ENCODE measurements around the gene SINHCAF. TPM values are rescaled to one million over a fixed set of nuclear protein-coding genes. Genes with fewer than 3 reads are reported as not detected.

SINHCAF gene
- total RNA-seq, 3 donors from 2014 or later = 11.8 to 76.5 (median 54.7) TPM

DNA sequence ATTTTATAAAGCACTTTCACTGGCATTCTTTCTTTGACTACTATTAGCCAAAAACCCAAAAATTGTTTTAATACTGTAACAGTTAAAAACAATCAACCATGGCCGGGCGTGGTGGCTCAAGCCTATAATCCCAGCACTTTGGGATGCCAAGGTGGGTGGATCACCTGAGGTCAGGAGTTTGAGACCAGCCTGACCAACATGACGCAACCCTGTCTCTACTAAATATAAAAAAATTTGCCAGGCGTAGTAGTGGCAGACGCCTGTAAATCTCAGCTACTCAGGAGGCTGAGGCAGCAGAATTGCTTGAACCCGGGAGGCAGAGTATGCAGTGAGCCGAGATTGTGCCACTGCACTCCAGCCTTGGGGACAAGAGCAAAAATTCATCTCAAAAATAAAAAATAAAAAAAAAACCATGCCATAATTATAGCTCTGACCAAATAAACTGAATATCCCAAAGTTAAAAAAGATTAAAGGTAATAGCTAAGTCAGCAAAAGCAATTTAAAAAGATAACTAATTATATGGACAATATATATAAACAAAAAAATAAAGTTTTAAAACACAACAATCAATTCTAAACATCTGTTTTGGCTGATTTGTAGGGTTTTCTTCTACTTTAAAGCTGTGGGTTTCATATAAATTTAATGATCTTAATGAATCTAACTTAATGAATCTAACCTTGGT lies 10.0 kb downstream of the SINHCAF start:
- no peaks in the 10 kb centered on the region for H3K9me3 ChIP-seq
- no peak overlapping the region for H3K4me3 ChIP-seq
- H3K4me1 ChIP-seq = peaks cover 0 to 3% of the 10 kb centered on the region in 2 donors
- intact Hi-C loops (cut with DNase I; ENCODE audit: low total_unique reads) = no loop called here
- TF ChIP-seq POLR2AphosphoS5 (IDR thresholded peaks at IDR 0.05) = no peak
- TF ChIP-seq, protein P1, sequence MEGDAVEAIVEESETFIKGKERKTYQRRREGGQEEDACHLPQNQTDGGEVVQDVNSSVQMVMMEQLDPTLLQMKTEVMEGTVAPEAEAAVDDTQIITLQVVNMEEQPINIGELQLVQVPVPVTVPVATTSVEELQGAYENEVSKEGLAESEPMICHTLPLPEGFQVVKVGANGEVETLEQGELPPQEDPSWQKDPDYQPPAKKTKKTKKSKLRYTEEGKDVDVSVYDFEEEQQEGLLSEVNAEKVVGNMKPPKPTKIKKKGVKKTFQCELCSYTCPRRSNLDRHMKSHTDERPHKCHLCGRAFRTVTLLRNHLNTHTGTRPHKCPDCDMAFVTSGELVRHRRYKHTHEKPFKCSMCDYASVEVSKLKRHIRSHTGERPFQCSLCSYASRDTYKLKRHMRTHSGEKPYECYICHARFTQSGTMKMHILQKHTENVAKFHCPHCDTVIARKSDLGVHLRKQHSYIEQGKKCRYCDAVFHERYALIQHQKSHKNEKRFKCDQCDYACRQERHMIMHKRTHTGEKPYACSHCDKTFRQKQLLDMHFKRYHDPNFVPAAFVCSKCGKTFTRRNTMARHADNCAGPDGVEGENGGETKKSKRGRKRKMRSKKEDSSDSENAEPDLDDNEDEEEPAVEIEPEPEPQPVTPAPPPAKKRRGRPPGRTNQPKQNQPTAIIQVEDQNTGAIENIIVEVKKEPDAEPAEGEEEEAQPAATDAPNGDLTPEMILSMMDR (IDR thresholded peaks at IDR 0.05) = no peak
- TF ChIP-seq POLR2A (IDR thresholded peaks at IDR 0.05) = no peak
- no peak for DNase-seq (ENCODE audit: low spot score in 2 of 2)
- no peaks in the 10 kb centered on the region for H3K27me3 ChIP-seq
- H3K36me3 ChIP-seq = no peaks in the 10 kb centered on the region
- H3K27ac ChIP-seq = no peak overlapping the region

DNA sequence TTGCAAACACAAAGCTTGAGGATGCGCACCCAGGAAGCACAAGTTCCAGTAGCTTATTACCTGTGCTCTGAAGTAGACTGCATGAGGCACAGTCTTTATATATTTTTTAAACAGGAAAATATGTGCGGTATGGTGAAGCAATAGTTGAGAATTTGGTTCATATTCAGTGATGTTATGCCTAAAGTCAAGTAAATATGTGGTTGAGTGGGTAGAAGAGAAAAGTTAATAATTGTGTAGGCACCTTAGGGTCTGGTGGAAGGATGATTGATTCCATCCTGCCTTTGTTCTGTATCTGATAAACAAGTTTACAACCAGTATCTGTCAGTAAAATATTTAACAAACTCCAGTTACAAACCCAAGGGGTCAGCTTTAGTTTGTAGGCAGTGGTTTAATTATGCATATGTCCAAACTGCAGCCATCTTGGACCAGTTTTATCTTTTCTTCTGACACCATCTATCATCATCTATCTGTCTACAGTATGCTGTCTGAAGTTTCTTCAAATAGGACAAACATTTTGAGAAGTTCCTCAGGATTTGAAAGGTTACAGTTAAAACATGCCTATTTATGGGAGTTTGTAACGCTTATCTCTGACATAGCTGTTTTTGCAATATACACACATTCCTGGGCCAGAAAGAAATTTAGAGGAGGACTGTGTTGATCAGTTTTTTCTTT lies 10.8 kb downstream of the SINHCAF start:
- Histone ChIP-seq H3K9me3 (no peaks in the 10 kb centered on the region), H3K27ac (no peak overlapping the region), H3K4me1 (peaks cover 0 to 3% of the 10 kb centered on the region in 2 donors), H3K4me3 (no peak overlapping the region), H3K36me3 (no peaks in the 10 kb centered on the region), H3K27me3 (no peaks in the 10 kb centered on the region)
- DNase-seq (ENCODE audit: low spot score in 2 of 2) = no peak
- TF ChIP-seq POLR2A (IDR thresholded peaks at IDR 0.05) (no peak), POLR2AphosphoS5 (IDR thresholded peaks at IDR 0.05) (no peak)
- TF ChIP-seq, protein P1 (IDR thresholded peaks at IDR 0.05) = no peak
- intact Hi-C loops (cut with DNase I; ENCODE audit: low total_unique reads) = no loop called here

DNA sequence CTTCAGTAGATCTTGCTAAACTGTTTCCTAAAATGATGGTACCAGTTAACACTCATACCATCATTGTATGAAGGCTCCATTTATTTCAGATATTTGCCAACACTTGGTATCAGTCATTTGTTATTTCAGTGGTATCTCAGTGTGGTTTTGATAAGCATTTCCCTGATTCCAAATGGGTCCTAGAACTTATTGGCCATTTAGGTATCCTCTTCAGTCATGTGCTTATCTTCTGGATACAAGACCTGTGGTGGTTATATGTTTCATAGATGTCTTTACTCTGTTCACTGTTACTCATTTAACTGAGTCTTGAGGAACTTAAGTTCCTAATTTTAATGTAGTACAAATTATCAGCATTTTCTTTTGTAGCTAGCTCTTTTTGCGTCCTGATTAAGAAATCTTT lies 13.5 kb downstream of the SINHCAF start:
- TF ChIP-seq, protein P1 (IDR thresholded peaks at IDR 0.05) = no peak
- no peak for TF ChIP-seq POLR2AphosphoS5 (IDR thresholded peaks at IDR 0.05)
- no peak for TF ChIP-seq POLR2A (IDR thresholded peaks at IDR 0.05)
- Histone ChIP-seq H3K27me3 (no peaks in the 10 kb centered on the region), H3K36me3 (no peaks in the 10 kb centered on the region), H3K4me1 (no peaks in the 10 kb centered on the region), H3K27ac (no peak overlapping the region), H3K4me3 (no peak overlapping the region), H3K9me3 (no peaks in the 10 kb centered on the region)
- intact Hi-C loops (cut with DNase I; ENCODE audit: low total_unique reads) = no loop called here
- no peak for DNase-seq (ENCODE audit: low spot score in 2 of 2)

DNA sequence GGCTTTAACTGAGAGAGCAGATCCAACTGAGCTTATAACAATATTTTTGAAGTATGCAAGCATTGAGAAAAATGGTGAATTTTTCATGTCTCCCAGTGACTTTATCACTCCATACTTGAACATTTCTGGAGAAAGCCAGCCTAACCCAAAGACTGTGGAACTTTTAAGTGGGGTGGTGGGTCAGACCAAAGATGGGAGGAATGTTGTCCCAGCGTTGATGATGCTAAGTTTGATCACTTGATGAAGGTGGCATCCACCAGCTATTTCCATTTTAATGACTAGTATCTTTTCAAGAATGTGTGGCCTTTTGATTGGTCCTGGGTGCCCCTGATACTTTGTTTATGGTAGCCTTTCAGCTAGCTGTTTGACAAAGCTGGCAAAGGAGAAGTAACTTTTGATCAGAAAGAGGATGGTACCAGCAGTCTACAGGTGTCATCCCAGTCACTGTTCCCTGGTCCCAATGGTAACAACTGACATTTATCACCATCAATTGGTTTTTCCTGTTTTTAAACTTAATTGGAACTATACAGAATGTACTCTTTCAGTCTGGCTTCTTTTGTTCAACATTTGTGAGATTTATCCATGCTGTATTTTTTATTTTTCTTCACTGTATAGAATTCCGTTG lies 14.2 kb downstream of the SINHCAF start:
- Histone ChIP-seq H3K36me3 (no peaks in the 10 kb centered on the region), H3K27ac (no peak overlapping the region), H3K27me3 (no peaks in the 10 kb centered on the region), H3K4me1 (no peaks in the 10 kb centered on the region), H3K9me3 (no peaks in the 10 kb centered on the region), H3K4me3 (no peak overlapping the region)
- intact Hi-C loops (cut with DNase I; ENCODE audit: low total_unique reads) = no loop called here
- TF ChIP-seq POLR2AphosphoS5 (IDR thresholded peaks at IDR 0.05) = no peak
- no peak for TF ChIP-seq POLR2A (IDR thresholded peaks at IDR 0.05)
- TF ChIP-seq, protein P1 (IDR thresholded peaks at IDR 0.05) = no peak
- DNase-seq (ENCODE audit: low spot score in 2 of 2) = no peak

DNA sequence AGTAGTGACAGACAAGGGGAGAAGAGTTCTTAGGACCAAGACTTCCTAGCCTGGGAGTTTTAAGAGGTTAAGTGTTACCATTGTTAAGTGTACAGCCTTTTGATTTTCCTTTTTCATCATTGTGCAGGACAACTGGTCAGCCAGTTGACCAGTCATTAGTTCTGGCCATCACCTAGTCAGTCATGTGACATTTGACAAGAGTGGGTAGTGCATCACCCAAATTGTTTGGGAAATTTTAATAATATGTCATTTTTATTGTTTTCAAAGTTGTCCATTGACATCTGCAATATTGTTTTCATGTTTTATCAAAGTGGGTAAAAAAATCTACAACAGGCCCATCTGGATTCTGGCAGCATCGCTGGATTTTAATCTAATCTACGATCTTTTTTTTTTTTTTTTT lies 15.5 kb downstream of the SINHCAF start:
- Histone ChIP-seq H3K4me1 (no peaks in the 10 kb centered on the region), H3K27me3 (no peaks in the 10 kb centered on the region), H3K36me3 (no peaks in the 10 kb centered on the region), H3K27ac (no peak overlapping the region), H3K4me3 (no peak overlapping the region), H3K9me3 (no peaks in the 10 kb centered on the region)
- TF ChIP-seq POLR2A (IDR thresholded peaks at IDR 0.05) = no peak
- no peak for TF ChIP-seq POLR2AphosphoS5 (IDR thresholded peaks at IDR 0.05)
- TF ChIP-seq, protein P1 (IDR thresholded peaks at IDR 0.05) = no peak
- intact Hi-C loops (cut with DNase I; ENCODE audit: low total_unique reads) = no loop called here
- DNase-seq (ENCODE audit: low spot score in 2 of 2) = no peak

Data from breast epithelium (tissue), 4 donors.